OCI-LY7 (cell line): Measurements from ENCODE around the gene AP4S1. TPM values are rescaled to one million over a fixed set of nuclear protein-coding genes. Genes with fewer than 3 reads are reported as not detected.

Experiments
- BruUV-seq: library from RNA; stranded (reverse); fragments of 400-500 nt; replicated peaks from 2 replicates; lab custom pipeline; 2021; lab: Mats Ljungman, UMichigan
- CTCF ChIA-PET: fragments of 300-600 bp; sonication (Branson Sonifier 250); formaldehyde crosslinking; loops from one replicate; lab custom pipeline; 2022; ENCODE audit warnings: antibody characterized with exemption; ENCODE audit not compliant: unreplicated experiment; lab: Charles Lee
- POLR2A ChIA-PET: fragments of 300-600 bp; sonication (Branson Sonifier 250); formaldehyde crosslinking; loops from one replicate; lab custom pipeline; 2022; ENCODE audit warnings: antibody characterized with exemption; lab: Charles Lee
- DNase-seq: peaks from one replicate; pipeline ENCODE4 v3.0.0-alpha.2; 2015; ENCODE audit warnings: low spot score
- H2AFZ ChIP-seq: fragments of 200-600 bp; sonication (generic), shearing (Covaris generic); 2 replicates; pipeline ENCODE4 v1.6.1; 2014; ENCODE audit warnings: mild to moderate bottlenecking, antibody characterized with exemption, low read length, moderate library complexity
- H3K27ac ChIP-seq: fragments of 200-600 bp; sonication (generic); 2 replicates; pipeline ENCODE4 v1.5.1; 2014; ENCODE audit warnings: mixed run types, low read depth, mild to moderate bottlenecking, moderate library complexity, low read length, inconsistent platforms; ENCODE audit not compliant: poor library complexity, severe bottlenecking
- H3K36me3 ChIP-seq: fragments of 200-600 bp; sonication (generic); 2 replicates; pipeline ENCODE4 v1.6.1; 2014; ENCODE audit warnings: mild to moderate bottlenecking, antibody characterized with exemption, low read length, moderate library complexity, mixed read lengths; ENCODE audit not compliant: insufficient read depth
- H3K4me1 ChIP-seq: fragments of 200-600 bp; sonication (generic); 2 replicates; pipeline ENCODE4 v1.5.1; 2014; ENCODE audit warnings: mild to moderate bottlenecking, low read length; ENCODE audit not compliant: insufficient read depth, poor library complexity, severe bottlenecking
- H3K4me2 ChIP-seq: fragments of 200-600 bp; sonication (generic); 2 replicates; pipeline ENCODE4 v1.6.1; 2014; ENCODE audit warnings: mild to moderate bottlenecking, low read length
- H3K4me3 ChIP-seq: fragments of 200-600 bp; sonication (generic); 2 replicates; pipeline ENCODE4 v1.5.1; 2014; ENCODE audit warnings: mild to moderate bottlenecking, low read depth, low read length; ENCODE audit not compliant: poor library complexity, severe bottlenecking
- H3K79me2 ChIP-seq: fragments of 200-600 bp; sonication (generic); 2 replicates; pipeline ENCODE4 v1.6.1; 2016; ENCODE audit warnings: low read depth, mild to moderate bottlenecking, low read length, moderate library complexity, mixed read lengths; ENCODE audit not compliant: insufficient read depth
- H3K9me2 ChIP-seq: fragments of 200-600 bp; sonication (generic); 2 replicates; pipeline ENCODE4 v1.6.1; 2016; ENCODE audit warnings: mild to moderate bottlenecking, low read length, mixed read lengths; ENCODE audit not compliant: insufficient read depth
- H3K9me3 ChIP-seq: fragments of 200-600 bp; sonication (generic); 2 replicates; pipeline ENCODE4 v1.6.1; 2014; ENCODE audit warnings: mild to moderate bottlenecking, mixed run types, low read length, mixed read lengths
- H4K20me1 ChIP-seq: fragments of 200-600 bp; sonication (generic); 2 replicates; pipeline ENCODE4 v1.6.1; 2014; ENCODE audit warnings: mild to moderate bottlenecking, antibody characterized with exemption, low read length, moderate library complexity, mixed read lengths; ENCODE audit not compliant: insufficient read depth
- EZH2phosphoT487 ChIP-seq: fragments of 200-600 bp; sonication (generic); IDR thresholded peaks from 2 replicates; pipeline ENCODE4 v1.6.1; 2018; ENCODE audit warnings: low read depth, borderline replicate concordance, mild to moderate bottlenecking, mixed run types, antibody characterized with exemption, low read length, moderate library complexity, mixed read lengths
- intact Hi-C: fragments of 100-400 bp; cut with micrococcal nuclease; formaldehyde crosslinking; loops from one replicate; pipeline ENCODE4 v1.10.0; 2022; ENCODE audit not compliant: unreplicated experiment
- total RNA-seq, 2 experiments: library from RNA; depleted of rRNA in 1 of 2; stranded (reverse); fragments of >200 nt in 1 of 2; shearing (Covaris generic) in 1 of 2; gene quantifications; 2 replicates each; pipeline ENCODE4 v1.2.3, GENCODE V29; 2014 to 2022
- TF ChIP-seq, protein P1 (sequence below): fragments of 200-600 bp; sonication (generic); conservative IDR thresholded peaks from 2 replicates; pipeline ENCODE4 v1.5.1; 2014; ENCODE audit warnings: mild to moderate bottlenecking, antibody characterized with exemption, low read length, moderate library complexity, mixed read lengths

AP4S1 gene
- total RNA-seq, 2 experiments from 2014 or later: 7.6 to 10.4 TPM

DNA sequence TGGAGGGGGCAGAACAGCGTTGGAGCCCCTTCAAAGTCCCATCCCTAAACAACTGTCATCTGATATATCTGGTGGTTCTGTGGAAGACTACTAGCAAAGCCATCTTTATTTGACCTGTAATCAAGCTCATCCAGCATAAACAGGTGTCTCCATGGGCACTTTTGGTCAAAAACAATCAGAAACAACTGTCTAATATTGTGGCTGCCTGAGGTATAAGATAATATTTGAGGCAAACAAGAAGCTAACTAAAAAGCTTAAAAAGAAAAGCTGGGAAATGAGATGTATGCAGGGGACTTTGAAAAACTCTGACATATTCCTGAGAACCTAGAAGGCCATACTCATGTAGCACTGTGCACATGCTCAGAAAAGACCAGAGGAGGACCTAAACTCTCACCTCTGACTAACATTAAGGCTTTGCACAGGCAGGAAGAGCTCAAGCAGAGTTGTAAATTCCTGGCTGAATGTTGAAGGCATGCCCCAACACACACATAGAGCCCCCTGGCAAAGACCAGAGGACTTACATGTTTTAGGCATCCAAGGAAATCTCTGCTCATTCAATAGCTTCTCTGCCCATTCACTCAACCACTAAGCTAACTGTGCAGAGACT is 27.2 kb upstream of the AP4S1 start:
- intact Hi-C loops: no loop called here
- Histone ChIP-seq H3K9me2 (no peaks in the 10 kb centered on the region), H3K27ac (no peak overlapping the region), H3K4me1 (peaks cover 10% of the 10 kb centered on the region), H3K79me2 (peaks cover 93% of the 10 kb centered on the region), H3K9me3 (no peaks in the 10 kb centered on the region), H3K4me2 (no peak overlapping the region), H4K20me1 (peaks cover 4% of the 10 kb centered on the region; the same call in 1 of the 2 replicates), H3K4me3 (no peak overlapping the region), H3K36me3 (peaks cover 46% of the 10 kb centered on the region), H2AFZ (no peak overlapping the region)
- no peak for DNase-seq
- POLR2A ChIA-PET: interaction anchor here (0.6 to 1.3 kb wide), 2 partner anchors 28 to 464 kb away, joined by 3 to 5 read pairs; partner anchors contain the start of gene STRN3
- CTCF ChIA-PET: no interaction called here
- TF ChIP-seq EZH2phosphoT487: no peak
- TF ChIP-seq, protein P1, sequence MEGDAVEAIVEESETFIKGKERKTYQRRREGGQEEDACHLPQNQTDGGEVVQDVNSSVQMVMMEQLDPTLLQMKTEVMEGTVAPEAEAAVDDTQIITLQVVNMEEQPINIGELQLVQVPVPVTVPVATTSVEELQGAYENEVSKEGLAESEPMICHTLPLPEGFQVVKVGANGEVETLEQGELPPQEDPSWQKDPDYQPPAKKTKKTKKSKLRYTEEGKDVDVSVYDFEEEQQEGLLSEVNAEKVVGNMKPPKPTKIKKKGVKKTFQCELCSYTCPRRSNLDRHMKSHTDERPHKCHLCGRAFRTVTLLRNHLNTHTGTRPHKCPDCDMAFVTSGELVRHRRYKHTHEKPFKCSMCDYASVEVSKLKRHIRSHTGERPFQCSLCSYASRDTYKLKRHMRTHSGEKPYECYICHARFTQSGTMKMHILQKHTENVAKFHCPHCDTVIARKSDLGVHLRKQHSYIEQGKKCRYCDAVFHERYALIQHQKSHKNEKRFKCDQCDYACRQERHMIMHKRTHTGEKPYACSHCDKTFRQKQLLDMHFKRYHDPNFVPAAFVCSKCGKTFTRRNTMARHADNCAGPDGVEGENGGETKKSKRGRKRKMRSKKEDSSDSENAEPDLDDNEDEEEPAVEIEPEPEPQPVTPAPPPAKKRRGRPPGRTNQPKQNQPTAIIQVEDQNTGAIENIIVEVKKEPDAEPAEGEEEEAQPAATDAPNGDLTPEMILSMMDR: no peak
- BruUV-seq: no TSS peak

DNA sequence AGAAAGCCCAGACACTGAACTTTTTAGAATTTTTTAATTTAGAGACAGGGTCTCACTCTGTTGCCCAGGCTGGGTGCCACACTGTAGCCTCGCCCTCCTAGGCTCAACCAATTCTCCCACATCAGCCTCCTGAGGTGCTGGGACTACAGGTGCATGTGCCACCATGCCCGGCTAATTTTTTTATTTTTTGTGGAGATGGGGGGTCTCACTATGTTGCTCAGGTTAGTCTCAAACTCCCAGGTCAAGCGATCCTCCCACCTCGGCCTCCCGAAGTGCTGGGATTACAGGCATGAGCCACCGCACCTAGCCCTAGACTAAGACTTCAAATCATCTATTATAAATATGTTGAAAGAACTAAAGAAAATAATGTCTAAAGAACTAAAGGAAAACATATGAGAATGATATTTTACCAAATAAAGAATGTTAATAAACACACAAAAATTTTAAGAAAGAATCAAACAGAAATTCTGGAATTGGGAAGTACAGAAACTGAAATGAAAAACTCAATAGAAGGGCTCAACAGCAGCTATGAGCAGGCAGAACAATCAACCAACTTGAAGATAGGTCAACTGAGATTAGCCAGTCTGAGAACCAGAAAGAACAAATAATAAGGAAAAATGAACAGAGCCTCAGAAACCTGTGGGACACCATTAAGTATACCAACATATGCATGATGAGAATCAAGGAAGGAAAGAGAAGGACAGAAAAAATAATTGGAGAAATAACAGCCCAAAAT is 26.2 kb upstream of the AP4S1 start:
- Histone ChIP-seq H3K4me1 (peaks cover 10% of the 10 kb centered on the region), H3K4me2 (no peak overlapping the region), H3K9me3 (no peaks in the 10 kb centered on the region), H3K36me3 (peaks cover 46% of the 10 kb centered on the region), H3K4me3 (no peak overlapping the region), H3K79me2 (peaks cover 90% of the 10 kb centered on the region), H4K20me1 (peaks cover 4% of the 10 kb centered on the region; the same call in 1 of the 2 replicates), H3K9me2 (no peaks in the 10 kb centered on the region), H2AFZ (no peak overlapping the region), H3K27ac (no peak overlapping the region)
- intact Hi-C loops: no loop called here
- CTCF ChIA-PET: no interaction called here
- no peak for TF ChIP-seq EZH2phosphoT487
- TF ChIP-seq, protein P1: no peak
- no peak for DNase-seq
- POLR2A ChIA-PET: interaction anchor here (1.0 kb wide), 1 partner anchor 69 kb away, joined by 3 read pairs; no protein-coding TSS in a partner anchor
- no TSS peak for BruUV-seq
